Measurements from ENCODE around the gene CENPE.

DNA sequence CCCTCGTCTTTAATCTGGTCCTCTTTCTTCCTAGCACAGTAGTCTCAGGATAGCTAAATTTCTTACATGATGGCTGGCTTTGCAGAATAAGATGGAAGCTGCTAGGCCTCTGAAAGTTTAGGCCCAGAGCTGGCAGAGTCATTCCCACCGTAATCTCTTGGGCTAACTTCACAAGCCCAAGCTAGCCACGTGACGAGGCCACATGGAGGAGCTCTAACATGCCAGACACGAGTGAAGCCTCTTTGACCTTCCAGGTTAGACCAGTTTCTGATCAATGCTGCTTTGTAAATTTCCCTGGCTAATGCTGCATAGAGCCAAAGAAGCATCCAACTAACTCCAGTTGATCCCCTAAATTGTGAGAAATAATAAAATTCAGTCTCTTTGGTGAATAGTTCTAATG is 9.5 kb upstream of the CENPE start:
- TF ChIP-seq, protein P1, sequence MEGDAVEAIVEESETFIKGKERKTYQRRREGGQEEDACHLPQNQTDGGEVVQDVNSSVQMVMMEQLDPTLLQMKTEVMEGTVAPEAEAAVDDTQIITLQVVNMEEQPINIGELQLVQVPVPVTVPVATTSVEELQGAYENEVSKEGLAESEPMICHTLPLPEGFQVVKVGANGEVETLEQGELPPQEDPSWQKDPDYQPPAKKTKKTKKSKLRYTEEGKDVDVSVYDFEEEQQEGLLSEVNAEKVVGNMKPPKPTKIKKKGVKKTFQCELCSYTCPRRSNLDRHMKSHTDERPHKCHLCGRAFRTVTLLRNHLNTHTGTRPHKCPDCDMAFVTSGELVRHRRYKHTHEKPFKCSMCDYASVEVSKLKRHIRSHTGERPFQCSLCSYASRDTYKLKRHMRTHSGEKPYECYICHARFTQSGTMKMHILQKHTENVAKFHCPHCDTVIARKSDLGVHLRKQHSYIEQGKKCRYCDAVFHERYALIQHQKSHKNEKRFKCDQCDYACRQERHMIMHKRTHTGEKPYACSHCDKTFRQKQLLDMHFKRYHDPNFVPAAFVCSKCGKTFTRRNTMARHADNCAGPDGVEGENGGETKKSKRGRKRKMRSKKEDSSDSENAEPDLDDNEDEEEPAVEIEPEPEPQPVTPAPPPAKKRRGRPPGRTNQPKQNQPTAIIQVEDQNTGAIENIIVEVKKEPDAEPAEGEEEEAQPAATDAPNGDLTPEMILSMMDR (IDR thresholded peaks at IDR 0.05; ENCODE audit: low read depth, low read length): peak; percentile 14
- TF ChIP-seq POLR2A (IDR thresholded peaks at IDR 0.05; ENCODE audit: extremely low read depth, insufficient read length) (no peak), MYC (IDR thresholded peaks at IDR 0.05; ENCODE audit: low read depth, low read length) (no peak)

Data from NB4 (cell line).